Keratinocyte (primary cell): ENCODE results near the gene FRMD3. TPM values are rescaled to one million over a fixed set of nuclear protein-coding genes. Genes with fewer than 3 reads are reported as not detected.

ENCODE experiments used
- DNase-seq: peaks from one replicate; pipeline ENCODE4 v3.0.0-alpha.2; 2011; ENCODE audit warnings: low read depth, missing footprints, low spot score
- FAIRE-seq: peaks from 2 replicates; lab custom pipeline; 2011; peaks lifted over from hg19 to GRCh38; lab: Jason Lieb, UNC
- H2AFZ ChIP-seq: 2 replicates; pipeline ENCODE4 v1.6.0; 2012; ENCODE audit warnings: low read length, control low read depth, inconsistent platforms; ENCODE audit not compliant: control insufficient read depth
- H3K27ac ChIP-seq: 2 replicates; pipeline ENCODE4 v1.5.1; 2011; ENCODE audit warnings: low read length; ENCODE audit not compliant: control insufficient read depth, insufficient read depth
- H3K27me3 ChIP-seq: 3 replicates; pipeline ENCODE4 v1.6.0; 2011; ENCODE audit warnings: low read length; ENCODE audit not compliant: control insufficient read depth, insufficient read depth; ENCODE audit errors: extremely low read depth
- H3K36me3 ChIP-seq, 2 experiments: 2 replicates in 1 of 2; 3 replicates in 1 of 2; pipeline ENCODE4 v1.5.1; 2011; ENCODE audit warnings: low read length in 2 of 2, mild to moderate bottlenecking in 1 of 2; ENCODE audit not compliant: control insufficient read depth in 2 of 2, insufficient read depth in 2 of 2; ENCODE audit errors: extremely low read depth in 1 of 2
- H3K4me1 ChIP-seq: 3 replicates; pipeline ENCODE4 v1.5.1; 2011; ENCODE audit warnings: low read length; ENCODE audit not compliant: control insufficient read depth, insufficient read depth; ENCODE audit errors: extremely low read depth
- H3K4me2 ChIP-seq: 3 replicates; pipeline ENCODE4 v1.6.0; 2011; ENCODE audit warnings: low read depth, low read length; ENCODE audit not compliant: control insufficient read depth, insufficient read depth; ENCODE audit errors: extremely low read depth
- H3K4me3 ChIP-seq, 3 experiments: fragments of 200-600 bp in 1 of 3; sonication (generic) in 1 of 3; 2 replicates in 2 of 3; 3 replicates in 1 of 3; pipeline ENCODE4 v1.5.1; 2011 to 2016; ENCODE audit warnings: low read length in 3 of 3, mild to moderate bottlenecking in 3 of 3, control low read depth in 2 of 3, inconsistent platforms in 1 of 3, low read depth in 1 of 3, mixed read lengths in 1 of 3, mixed run types in 1 of 3, moderate library complexity in 1 of 3; ENCODE audit not compliant: control insufficient read depth in 2 of 3, insufficient read depth in 2 of 3; ENCODE audit errors: extremely low read depth in 1 of 3
- H3K79me2 ChIP-seq: 2 replicates; pipeline ENCODE4 v1.6.0; 2012; ENCODE audit warnings: low read length; ENCODE audit not compliant: control insufficient read depth, insufficient read depth
- H3K9ac ChIP-seq: 3 replicates; pipeline ENCODE4 v1.6.0; 2011; ENCODE audit warnings: low read length; ENCODE audit not compliant: control insufficient read depth, insufficient read depth; ENCODE audit errors: extremely low read depth
- H3K9me1 ChIP-seq: 3 replicates; pipeline ENCODE4 v1.6.0; 2011; ENCODE audit warnings: low read length; ENCODE audit not compliant: control insufficient read depth, insufficient read depth; ENCODE audit errors: extremely low read depth
- H3K9me3 ChIP-seq: 2 replicates; pipeline ENCODE4 v1.5.1; 2012; ENCODE audit warnings: low read depth, low read length; ENCODE audit not compliant: control insufficient read depth
- H4K20me1 ChIP-seq: 3 replicates; pipeline ENCODE4 v1.6.0; 2011; ENCODE audit warnings: low read length; ENCODE audit not compliant: control insufficient read depth, insufficient read depth; ENCODE audit errors: extremely low read depth
- EZH2 ChIP-seq: IDR thresholded peaks from one replicate; pipeline ENCODE4 v1.6.1; 2012; ENCODE audit warnings: inconsistent platforms, mild to moderate bottlenecking, low read length, moderate library complexity
- dilution Hi-C: fragments of 300-500 bp; cut with MboI; formaldehyde crosslinking; loops from one replicate; pipeline ENCODE4 v1.7.0; 2020; ENCODE audit warnings: low sequenced_read_pairs; ENCODE audit not compliant: extremely low pct_ligation_motif_present
- polyA plus RNA-seq, 5 experiments: library from polyadenylated mRNA; depleted of rRNA in 3 of 5; stranded (reverse) in 3 of 5; stranded (forward) in 1 of 5; unstranded in 1 of 5; fragments of >200 nt; gene quantifications; 1 replicate in 1 of 5; 2 replicates in 3 of 5; 3 replicates in 1 of 5; pipeline versions ENCODE4 v1.2.1 to v1.2.3, GENCODE V29; 2011 to 2012; ENCODE audit warnings: missing spikeins in 2 of 5, low read depth in 1 of 5, low replicate concordance in 1 of 5
- TF ChIP-seq, protein P1 (sequence below), 3 experiments: IDR thresholded peaks in 1 of 3; conservative IDR thresholded peaks in 1 of 3; optimal IDR thresholded peaks in 1 of 3; 2 replicates in 2 of 3; 3 replicates in 1 of 3; pipeline versions ENCODE3 to v1.5.1; 2011; ENCODE audit warnings: low read length in 3 of 3, mild to moderate bottlenecking in 3 of 3, moderate library complexity in 2 of 3, control low read depth in 1 of 3, inconsistent platforms in 1 of 3; ENCODE audit not compliant: insufficient read depth in 2 of 3; ENCODE audit errors: extremely low read depth in 1 of 3

FRMD3 gene
- polyA plus RNA-seq, 1 donor (not counting 4 experiments of a cell fraction or from before 2014, with no cell fraction given): 0.21 TPM

DNA sequence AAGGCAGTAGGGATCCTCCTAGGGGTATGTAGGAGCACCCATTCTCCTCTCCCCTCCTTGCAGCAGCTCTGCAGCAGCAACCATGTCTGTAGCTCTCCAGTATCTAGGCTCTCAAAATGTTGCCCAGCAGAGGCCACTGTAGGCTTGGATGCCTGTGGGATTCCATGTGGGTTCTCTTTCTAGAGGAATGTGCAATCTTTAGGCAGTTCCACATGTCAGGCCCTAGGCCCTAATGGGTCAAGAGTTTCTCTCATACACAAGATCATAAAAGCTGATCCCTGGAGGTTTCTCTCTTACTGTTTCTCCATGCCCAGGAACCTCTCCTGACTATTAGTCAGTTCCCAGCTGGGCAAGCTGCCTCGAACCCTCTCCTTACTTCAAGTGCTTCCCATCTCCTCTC lies 215.8 kb downstream of the FRMD3 start:
- no peak overlapping the region for H2AFZ ChIP-seq
- no peak for TF ChIP-seq EZH2
- TF ChIP-seq, protein P1, sequence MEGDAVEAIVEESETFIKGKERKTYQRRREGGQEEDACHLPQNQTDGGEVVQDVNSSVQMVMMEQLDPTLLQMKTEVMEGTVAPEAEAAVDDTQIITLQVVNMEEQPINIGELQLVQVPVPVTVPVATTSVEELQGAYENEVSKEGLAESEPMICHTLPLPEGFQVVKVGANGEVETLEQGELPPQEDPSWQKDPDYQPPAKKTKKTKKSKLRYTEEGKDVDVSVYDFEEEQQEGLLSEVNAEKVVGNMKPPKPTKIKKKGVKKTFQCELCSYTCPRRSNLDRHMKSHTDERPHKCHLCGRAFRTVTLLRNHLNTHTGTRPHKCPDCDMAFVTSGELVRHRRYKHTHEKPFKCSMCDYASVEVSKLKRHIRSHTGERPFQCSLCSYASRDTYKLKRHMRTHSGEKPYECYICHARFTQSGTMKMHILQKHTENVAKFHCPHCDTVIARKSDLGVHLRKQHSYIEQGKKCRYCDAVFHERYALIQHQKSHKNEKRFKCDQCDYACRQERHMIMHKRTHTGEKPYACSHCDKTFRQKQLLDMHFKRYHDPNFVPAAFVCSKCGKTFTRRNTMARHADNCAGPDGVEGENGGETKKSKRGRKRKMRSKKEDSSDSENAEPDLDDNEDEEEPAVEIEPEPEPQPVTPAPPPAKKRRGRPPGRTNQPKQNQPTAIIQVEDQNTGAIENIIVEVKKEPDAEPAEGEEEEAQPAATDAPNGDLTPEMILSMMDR (optimal IDR thresholded peaks at IDR 0.05 in 1 of 3, IDR thresholded peaks at IDR 0.05 in 1 of 3, conservative IDR thresholded peaks at IDR 0.05 in 1 of 3; ENCODE audit: extremely low read depth in 1 of 3, insufficient read depth in 2 of 3, low read length in 3 of 3): no peak
- no peak overlapping the region for H3K4me3 ChIP-seq
- dilution Hi-C loops: no loop called here
- no peaks in the 10 kb centered on the region for H3K9me1 ChIP-seq
- H3K9me3 ChIP-seq: no peaks in the 10 kb centered on the region
- no peaks in the 10 kb centered on the region for H3K27me3 ChIP-seq
- no peaks in the 10 kb centered on the region for H4K20me1 ChIP-seq
- no peak overlapping the region for H3K27ac ChIP-seq
- no peak for FAIRE-seq
- H3K79me2 ChIP-seq: no peaks in the 10 kb centered on the region
- no peak for DNase-seq
- no peaks in the 10 kb centered on the region for H3K4me1 ChIP-seq
- H3K36me3 ChIP-seq: no peaks in the 10 kb centered on the region
- H3K9ac ChIP-seq: no peak overlapping the region
- no peak overlapping the region for H3K4me2 ChIP-seq

DNA sequence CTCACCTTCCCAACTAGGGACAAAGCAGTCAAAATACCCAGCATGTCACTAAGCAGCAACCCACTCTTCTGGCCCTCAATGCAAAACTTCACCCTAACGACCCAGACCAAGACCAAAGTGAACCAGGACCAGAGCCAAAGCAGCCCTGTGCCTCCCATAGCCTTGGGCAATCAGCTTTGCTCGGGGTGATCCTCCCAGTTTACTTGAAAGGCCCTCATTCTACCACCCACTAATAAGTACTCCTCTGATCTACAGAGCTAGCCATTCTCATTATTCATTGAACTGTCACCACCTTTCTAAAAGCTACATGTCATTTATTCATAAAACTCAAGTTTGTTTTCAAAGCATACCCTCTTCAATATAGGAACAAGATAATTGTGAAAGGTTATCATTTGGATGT lies 221.0 kb downstream of the FRMD3 start:
- TF ChIP-seq, protein P1 (optimal IDR thresholded peaks at IDR 0.05 in 1 of 3, IDR thresholded peaks at IDR 0.05 in 1 of 3, conservative IDR thresholded peaks at IDR 0.05 in 1 of 3; ENCODE audit: extremely low read depth in 1 of 3, insufficient read depth in 2 of 3, low read length in 3 of 3): no peak
- no peak for TF ChIP-seq EZH2
- no peaks in the 10 kb centered on the region for H3K36me3 ChIP-seq
- no peaks in the 10 kb centered on the region for H3K79me2 ChIP-seq
- no peaks in the 10 kb centered on the region for H3K9me3 ChIP-seq
- DNase-seq (no peak), FAIRE-seq (no peak)
- no peak overlapping the region for H3K4me2 ChIP-seq
- no peak overlapping the region for H3K27ac ChIP-seq
- H3K4me1 ChIP-seq: peaks cover 2% of the 10 kb centered on the region
- H3K4me3 ChIP-seq: no peak overlapping the region
- H2AFZ ChIP-seq: no peak overlapping the region
- H3K9me1 ChIP-seq: no peaks in the 10 kb centered on the region
- dilution Hi-C loops: no loop called here
- H3K27me3 ChIP-seq: no peaks in the 10 kb centered on the region
- H3K9ac ChIP-seq: no peak overlapping the region
- H4K20me1 ChIP-seq: no peaks in the 10 kb centered on the region
